GM19395 (cell line): ENCODE data around the gene CA10.
A peak's percentile ranks its signal among the peaks of the same experiment; 100 is the strongest.

Experiments
- ATAC-seq: cut with Tn5 transposase; IDR thresholded peaks from one replicate; pipeline ENCODE4 v1.9.1; 2021; ENCODE audit warnings: mild to moderate bottlenecking, moderate library complexity; ENCODE audit not compliant: unreplicated experiment

The CA10 gene

DNA sequence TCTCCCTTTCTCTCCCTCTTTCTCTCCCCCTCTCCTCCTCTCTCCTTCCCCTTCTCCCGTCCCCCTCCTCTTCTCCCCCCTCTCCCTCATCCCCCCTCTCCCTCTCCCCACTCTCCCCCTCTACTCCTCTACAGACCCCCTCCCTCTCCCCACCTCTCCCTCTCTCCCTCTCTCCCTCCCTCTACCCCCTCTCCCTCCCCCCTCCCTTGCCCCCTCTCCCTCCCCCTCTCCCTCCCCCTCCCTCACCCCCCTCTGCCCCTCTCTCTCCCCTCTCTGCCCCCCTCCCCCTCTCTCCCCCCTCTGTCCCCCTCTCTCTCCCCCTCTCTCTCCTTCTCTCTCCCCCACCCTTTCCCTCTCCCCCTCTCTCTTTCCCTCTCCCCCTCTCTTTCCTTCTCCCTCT is 545.3 kb downstream of the CA10 start:
- no peak for ATAC-seq

DNA sequence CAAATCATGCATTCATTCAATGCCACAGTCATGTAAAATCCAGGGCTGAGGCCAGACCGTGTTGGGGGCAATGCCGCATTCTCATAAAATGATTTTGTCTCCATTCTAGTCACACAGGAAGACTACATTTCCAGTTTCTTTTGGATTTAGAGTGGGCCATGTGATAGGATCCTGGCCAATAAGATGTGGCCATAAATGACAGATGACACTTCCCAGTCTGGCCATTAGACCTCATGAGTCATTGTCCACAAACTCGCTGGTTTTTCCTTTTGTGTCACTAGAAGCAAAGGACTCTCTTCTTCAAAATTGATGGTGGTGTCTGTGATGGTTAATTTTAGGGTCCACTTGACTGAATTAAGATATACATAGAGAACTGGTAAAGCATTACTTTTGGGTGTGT is 545.8 kb downstream of the CA10 start:
- ATAC-seq = no peak

DNA sequence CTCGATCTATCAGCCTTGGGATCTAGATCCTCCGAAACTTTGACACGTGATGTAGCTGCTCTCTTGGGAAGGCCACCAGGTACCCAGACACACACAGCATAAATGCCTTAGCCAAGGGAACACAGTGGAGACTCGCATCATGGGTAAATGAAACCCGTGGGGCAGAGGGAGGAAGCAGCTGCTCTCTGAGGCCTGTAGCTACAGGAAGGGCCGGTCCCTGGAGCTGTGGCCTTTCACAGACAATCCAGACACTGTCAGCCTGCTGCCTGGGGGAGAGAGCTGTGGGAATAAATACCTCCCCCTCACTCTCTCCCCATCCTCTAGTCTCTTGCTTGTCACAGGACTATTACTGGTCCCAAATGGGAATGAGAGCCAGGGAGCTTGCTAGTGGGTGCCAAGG is 546.9 kb downstream of the CA10 start:
- no peak for ATAC-seq

DNA sequence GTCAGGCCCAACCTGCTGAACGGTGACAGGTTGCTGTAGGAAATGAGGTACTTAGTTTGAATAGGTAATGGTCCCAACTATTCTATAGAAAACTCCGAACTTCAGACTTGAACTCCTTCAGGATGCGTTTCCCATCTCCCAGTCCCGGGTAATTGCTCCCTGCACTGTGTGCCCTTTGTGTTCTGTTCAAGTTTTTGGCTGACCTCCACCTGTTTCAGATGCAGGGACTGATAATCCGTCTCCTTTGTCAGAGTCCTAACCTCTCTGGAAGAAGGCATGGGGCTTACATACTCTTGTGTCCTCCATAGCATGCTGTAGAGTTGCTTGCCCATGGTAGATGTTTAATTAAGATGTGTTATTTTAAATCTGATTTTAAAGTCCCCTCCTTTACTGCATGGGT is 547.7 kb downstream of the CA10 start:
- no peak for ATAC-seq

DNA sequence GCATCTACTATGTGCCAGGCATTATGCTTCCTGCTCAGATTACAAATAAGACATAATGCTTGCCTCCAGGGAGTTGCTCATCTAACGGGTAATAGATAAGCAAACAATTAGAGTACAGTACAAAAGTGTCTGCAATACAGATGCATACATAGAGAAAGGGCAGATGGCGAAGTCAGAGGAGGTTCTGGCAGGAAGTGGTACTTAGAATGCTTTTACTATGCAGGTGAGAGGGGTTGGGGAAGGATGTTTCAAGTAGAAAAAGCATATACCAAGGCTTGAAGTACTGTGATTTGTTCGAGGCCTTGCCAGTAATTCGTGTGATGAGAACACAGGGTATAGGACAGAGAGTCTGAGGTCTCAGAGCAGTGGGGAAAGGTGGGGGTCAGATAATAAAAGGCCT is 548.4 kb downstream of the CA10 start:
- no peak for ATAC-seq

DNA sequence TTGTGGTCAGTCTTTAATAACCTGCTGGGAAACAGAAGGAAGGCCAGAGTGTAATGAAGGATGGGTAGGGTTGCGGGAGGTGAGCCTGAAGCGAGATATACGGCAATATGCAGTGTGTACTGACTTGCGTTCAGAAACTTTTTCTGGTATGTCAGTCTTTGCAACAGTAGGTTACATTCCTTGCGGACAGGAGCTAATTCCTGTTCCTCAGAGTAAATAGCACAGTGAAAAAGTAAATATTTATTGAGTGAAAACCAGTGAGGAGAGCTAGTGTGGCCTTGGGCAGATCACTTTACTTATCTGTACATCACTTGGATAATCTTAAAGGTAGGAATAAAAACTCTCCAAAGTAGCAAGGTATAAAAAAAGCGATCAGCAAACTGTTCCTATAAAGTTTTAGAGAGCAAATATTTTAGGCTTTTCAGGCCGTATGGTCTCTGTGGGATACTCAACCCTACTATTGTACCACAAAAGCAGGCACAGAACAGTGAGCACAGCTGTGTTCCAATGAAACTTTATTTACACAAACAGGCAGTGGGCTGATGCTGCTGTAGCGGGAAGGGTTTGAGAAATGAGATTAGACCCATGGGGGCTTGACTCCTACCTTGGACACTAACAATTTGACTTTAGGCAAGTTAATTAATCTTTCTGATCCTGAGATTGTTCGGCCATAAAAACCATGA is 550.1 kb downstream of the CA10 start:
- no peak for ATAC-seq

DNA sequence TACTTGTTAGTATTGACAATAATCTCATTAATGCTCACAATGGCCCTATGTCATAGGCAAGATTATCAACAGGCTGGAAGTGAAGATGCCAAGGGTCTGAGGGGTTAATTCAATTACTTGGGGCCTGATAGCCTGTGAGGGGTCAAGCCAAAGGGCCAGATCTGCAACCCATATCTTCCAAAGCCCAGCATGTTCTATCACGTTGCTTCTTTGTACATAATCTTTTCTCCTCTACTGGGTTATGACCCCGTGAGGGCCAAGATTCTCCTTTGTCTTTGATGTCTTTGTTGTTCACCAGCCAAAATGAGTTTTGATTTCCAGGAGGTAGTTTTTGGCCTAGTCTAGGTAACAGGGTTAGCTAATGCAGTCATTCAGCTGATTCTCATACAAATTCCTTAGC is 551.0 kb downstream of the CA10 start:
- no peak for ATAC-seq

DNA sequence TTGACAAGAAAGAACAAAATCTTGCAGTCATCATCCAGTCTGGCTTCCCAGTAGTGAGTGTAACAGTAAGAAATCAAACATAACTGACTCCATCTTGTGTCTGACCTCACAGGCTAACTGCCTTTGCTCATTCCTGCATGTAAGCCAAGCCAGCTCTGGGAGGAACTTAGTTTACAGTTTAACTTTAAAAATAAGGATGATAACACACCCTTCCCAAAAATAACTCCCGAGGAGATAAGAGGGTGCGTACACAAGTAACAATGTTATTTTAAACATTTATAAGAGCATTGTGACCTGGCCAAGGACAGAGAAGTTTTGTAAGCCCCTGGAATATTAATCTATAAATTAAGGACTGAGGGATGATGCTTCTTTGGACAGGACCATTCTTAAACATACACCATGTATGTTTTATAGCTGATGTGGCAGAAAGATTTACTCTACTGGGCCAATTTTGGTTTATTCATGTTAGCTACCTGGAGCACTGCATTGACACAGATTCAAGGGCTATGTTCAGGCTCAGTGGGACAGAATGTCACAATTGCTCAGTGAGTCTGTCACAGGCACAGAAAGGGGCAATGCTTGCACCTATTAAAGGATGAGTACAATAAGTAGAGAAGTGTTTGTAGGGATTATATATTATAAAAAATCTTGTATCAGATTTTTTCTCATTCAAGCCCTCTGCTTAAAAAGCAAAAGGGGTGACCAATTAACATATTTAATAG is 554.1 kb downstream of the CA10 start:
- no peak for ATAC-seq

DNA sequence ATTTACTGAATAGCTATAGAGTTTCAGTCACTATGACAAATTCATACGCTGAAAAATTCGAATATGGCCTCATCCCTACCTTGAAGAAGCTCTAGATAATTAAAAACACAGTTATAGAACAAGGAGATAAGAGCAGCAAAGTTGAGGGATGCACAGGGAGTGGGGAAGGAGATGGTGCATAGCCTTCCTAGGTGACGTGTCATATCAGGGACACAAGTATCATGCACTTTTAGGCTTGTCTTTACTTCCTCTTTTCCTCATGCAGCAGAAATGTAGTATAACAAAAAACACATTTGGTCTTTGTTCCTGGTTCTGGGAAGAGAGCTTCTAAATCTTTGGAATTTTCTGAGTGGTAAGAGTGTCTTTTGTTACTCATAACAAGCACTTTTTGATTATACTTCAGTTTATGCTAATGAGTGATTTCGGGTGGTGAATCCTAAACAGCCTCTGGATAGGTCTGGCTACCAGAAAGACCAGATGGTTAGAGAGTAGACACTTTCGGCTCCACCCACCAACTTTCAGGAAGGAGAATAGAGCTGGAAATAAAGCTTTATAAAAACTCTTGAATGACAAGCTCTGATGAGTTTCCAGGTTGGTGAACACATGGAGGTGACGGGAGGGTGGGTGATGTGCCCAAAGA is 556.8 kb downstream of the CA10 start:
- ATAC-seq = peak; percentile 53

DNA sequence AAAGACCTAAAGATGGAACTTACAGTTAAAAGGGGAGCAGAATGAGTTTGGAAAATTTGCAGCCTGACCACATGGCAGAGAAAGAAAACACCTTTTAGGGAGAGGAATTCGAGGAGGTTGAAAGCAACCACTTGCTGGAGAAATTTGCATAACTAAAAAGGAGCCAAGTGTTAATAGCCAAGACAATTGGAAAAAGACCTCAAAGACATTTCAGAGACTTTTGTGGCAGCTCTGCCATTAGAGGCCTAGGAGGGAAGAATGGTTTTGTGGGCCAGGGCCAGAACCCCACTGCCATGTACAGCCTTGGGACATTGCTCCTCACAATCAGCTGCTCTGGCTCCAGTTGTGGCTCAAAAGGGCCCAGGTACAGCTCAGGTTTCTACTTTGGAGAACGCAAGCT is 559.7 kb downstream of the CA10 start:
- no peak for ATAC-seq

DNA sequence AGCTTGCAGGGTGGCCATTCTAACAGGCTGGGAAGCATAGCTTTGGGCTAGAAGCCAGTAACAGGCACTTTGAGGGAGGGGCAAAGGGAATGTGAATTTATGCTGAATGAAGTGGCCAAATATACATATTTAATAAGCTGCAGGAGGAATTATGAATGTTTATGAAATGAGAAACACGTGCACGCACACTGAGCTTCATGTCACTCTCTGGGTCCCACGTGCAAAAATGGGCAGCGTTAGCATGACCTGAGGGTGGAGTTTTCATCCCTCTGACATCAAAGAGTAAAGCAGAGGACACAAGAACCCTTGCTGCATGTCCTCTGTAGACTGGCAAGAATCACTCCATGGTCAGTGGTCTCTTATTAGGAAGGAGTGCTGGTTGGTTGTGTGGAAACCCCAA is 561.2 kb downstream of the CA10 start:
- ATAC-seq = no peak

DNA sequence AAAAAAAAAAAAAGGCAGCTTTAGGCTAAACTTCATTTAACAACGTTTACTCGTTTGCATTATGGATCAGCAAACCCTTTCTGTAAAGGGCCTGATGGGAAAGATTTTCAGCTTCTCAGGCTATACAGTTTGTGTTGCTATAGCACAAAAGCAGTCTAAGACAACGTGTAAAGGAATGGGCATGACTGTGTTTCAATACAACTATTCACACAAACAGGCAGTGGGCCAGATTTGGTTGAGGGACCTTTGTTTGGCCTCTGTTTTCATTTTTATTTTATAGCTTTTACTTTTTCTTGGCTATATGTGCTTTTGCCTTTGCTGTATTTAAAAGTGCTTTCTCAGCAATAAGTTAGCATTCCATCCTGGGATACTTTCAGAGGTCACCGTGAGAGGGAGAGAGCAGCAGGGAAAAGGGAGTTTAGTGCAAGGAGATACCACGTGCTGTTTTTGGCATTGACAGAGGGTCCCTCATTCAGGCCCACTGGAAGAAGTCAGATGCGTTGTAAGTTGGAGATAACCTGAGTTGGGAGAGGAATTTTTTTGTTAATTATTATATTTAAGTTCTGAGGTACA is 562.6 kb downstream of the CA10 start:
- ATAC-seq = no peak

DNA sequence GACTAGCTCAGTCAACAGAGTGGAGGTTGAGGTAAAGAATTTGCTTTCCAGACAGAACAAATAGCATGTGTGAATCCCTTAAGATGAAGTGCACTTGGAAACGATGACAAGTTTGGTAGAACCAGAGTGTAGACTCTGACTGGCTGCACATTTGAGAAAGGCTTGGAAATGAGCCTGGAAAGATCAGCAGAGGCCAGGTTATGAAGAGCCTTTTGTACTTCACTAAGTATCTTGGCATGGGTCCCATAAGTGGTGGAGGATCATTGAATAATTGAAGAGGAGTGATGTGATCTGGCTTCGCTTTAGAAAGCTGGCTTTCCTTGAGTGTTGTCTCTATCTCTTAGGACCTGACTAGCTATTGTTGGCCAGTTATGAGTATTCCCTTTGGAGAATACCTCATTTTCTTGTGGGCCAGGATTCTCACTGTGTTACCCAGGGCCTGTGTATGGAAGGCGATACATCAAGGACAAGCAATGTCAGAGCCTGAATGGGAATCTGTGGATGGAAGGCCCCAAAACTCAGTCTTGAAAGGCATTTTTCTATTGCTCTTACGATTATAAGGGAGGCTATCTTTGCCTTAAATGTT is 568.4 kb downstream of the CA10 start:
- ATAC-seq = no peak

DNA sequence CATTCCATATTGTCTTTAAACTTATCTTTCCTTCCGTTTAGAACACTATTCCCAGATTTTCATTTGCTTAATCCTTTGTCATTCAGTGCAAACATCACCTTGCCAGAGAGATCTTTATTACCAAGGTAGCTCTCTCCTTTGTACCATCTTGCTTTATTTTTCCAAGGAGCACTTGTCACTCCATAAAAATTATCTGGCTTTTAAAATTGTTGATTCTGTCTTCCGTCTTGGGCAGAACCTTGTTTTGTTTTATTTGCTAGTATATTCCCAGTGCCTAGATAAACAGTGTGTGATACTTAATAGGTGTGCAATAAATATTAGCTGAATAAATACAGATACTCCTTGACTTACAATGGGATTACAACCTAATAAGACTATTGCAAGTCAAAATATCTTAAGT is 570.5 kb downstream of the CA10 start:
- ATAC-seq = no peak

DNA sequence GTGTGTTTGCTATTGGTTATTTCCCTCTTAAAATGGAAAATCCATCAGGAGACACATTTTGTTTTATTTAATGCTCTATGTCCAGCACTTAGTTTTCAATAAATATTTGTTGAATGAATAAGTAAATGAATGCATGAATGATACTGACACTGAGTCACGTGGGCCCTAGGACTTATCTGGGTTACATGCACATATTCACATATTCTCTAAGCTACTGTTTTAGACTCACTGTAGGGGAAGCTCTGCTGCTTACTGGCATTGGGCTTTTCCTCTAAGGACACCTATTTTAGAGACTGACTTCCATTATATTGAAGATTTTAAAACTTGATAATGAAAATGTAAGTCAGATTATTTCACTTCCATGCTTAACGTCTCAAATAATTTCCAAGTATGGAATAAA is 571.0 kb downstream of the CA10 start:
- ATAC-seq = no peak

DNA sequence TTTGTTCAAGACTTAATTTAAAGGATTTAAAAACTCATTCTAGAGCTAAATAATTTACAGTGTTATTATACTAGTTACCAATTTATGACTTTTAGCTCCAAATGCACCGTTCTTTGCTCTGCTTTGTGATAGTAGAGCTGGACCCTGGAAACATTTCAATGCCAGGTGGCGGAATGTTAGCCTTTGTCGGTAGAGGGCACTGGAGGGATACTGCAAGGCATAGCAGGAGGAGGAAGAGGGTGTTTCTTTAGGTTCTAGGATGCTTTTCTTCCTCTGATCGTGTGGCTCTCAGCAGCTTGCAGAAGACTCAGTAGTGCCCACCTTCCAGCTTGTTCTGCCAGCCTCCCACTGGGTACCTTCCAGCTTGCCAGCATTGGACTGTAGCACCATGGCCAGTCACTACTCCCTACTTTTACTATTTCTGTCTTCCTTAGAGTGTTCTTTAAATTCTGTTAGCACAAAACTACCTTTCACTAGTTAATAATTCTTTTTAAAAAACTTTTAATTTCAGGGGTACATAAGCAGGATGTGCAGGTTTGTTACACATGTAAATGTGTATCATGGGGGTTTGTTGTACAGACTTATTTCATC is 572.9 kb downstream of the CA10 start:
- no peak for ATAC-seq

DNA sequence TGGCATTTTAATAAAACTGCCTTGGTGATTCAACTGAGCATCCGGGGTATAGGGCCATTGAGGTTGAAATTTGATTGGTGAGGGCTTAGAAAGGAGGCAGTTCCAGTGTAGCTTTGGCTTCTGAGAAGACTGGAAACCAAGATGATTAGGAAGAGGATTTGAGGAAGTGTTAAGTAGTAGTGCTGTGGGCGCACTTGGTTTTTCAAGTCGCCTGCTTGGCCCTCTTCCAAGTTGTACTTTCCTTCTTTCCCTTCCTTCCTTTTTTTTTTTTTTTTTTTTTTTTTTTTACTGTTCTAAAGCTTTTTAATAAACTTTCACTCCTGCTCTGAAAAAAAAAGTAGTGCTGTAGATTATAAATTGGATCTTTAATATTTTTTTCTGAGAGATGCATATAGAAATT is 577.6 kb downstream of the CA10 start:
- ATAC-seq = no peak
